ENCODE measurements around the gene VWA8.

The VWA8 gene

DNA sequence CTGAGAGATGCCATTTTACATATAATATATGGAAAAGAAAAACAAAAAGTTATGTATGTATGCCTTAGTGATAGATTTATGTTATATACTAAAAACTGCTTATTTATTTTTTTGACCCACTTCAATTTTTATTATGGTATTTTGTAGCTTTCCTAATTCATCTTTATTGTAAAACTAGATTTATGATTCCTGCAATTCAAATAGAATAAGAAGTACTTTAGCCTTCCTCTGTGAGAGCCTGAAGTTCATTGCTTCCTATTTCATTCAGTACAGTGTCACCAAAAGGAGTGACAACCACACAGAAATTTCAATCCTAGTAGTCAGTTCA lies 345.4 kb downstream of the VWA8 start:
- no peak for DNase-seq (ENCODE audit: low read depth in 2 of 2)

DNA sequence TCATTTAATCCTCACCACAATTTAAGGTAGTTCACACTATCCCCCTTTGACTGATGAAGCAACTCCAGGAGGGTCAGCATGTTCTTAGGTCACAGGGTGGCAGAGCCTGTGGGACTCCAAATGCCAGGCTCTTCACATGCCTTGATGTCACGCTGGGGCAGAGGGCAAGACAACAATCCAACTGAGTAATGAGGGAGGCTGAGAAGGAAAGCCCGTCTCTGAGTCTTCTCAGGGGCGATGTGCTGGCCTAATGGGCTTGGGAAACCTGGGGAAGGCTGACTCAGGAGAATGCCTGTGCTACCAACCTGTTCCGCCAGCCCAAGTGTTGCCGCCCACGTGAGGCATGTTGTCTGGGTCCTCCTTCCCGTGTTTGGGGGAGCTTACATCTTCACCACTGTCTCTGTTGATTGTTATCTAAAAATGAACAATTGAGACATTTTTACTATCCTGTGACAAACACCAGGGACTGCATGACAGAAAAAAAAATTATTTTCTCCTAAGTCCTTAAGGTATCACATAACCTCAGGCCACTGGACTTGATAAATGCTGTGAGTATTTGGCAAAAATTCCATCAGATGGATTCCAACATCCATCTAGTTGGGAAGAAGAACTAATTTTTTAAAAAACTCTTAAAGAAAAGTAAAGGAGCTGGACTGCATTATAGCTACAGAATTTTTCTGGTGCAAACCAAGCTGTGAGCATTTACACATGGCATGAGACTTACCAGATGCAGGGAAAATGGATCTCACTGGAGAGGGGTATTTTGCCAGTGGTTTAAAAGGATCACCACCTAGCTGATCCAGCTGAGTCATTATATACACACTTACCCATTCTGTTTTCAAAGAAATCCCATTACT lies 346.0 kb downstream of the VWA8 start:
- no peak for DNase-seq (ENCODE audit: low read depth in 2 of 2)

DNA sequence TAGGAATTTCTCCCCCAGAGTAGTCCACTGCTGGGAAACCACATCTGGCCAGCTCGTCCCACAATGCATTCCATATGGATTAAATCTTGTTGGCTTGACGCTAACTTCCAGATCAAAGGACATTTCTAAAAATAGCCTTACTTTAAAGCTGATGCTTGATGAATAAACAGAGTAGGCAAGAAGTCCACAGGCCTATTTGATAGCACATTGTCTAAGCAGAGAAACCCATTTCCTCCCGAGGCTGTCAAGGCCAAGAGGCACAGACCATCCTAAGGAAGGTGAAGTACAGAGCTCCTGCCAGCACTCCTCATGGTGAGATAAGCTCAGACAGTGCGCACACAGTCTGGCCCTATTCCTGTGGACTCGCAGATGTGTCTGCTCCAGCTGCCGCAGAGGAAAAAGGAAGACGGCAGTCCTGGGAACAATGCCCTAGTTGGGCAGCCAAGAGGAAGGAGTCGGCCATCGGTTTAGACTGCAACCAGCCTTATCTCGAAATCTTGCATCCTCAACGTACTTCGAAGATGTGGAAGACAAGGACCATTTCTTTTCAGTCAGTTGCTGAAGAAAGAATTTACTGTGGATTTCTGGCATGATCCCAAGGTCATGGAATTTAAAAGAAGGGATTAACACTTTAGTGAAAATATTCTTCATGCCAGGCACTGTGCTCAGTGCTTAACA lies 346.8 kb downstream of the VWA8 start:
- DNase-seq (ENCODE audit: low read depth in 2 of 2): no peak

DNA sequence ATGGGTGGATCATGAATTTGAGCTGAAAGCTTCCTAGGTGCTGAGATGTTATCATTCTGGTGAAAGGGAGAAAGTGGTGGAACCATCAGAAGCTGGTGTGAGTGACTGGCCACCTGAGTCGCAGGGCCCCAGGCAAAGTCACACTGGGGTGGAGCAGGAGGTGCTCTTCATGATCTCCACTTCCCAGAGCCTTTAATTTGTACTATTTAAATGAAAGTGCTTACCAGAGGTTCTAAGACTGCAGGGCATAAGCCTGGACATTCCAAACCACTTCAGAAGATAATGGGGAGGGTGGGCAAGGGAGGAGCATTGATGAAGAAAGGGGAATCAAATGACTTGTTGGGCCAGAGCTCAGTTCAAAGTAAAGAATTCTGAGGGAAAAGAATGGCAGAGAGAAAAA lies 347.4 kb downstream of the VWA8 start:
- no peak for DNase-seq (ENCODE audit: low read depth in 2 of 2)

DNA sequence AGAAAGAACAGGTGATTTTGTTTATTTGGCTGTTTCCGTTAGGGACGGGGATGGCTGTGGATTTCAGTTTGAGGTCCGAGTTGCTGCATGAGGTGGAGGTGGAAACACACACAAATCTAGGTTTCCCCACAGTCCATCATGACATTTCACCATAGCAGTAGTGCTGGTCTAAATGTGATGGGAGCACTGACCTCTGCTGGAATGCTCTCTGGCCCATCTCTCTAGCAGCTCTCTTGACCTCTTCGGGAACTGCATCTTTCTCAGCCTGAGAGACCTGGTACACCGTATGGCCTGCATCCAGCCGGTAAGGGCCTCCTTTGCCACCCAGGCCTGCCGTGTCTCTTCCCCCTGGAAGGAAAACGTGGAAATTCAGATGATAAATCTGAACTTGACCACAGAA lies 349.5 kb downstream of the VWA8 start:
- no peak for DNase-seq (ENCODE audit: low read depth in 2 of 2)

DNA sequence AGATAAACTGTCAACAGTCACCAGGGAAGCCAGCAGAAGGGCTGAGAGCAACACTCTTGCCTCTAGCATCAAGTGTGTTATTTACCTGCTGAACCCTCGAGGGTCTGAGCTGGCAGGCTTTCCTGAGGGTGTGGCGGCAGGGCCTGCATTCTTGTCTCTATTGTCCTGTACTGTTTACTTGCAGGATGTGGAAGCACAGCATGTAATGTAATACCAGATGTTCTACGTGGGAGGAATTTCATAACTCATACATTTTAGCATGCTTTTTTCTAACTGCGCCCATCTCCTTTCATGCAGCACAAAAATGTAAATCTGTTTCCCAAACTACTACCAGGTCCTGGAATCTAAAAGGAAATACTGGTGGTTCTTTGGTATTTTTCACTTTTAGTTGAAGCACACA lies 350.5 kb downstream of the VWA8 start:
- no peak for DNase-seq (ENCODE audit: low read depth in 2 of 2)

DNA sequence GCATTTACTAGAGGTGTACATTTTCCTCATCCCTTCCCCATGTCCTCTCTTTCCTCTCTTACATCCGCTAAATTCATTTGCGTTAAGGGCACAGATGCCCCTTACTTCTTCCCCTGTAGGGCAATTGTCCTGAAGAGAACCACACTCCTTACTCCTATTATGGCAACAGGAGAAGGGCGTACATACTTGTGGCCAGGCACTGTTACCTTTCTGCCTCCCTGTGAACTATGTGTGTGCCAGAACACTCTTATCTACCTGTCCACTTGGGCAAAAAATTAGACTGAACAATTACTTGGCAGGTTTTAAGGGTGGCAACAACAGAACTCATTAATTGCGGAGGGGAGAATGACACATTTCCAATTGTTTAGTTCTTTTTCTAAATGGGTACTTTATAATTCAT lies 351.1 kb downstream of the VWA8 start:
- no peak for DNase-seq (ENCODE audit: low read depth in 2 of 2)

DNA sequence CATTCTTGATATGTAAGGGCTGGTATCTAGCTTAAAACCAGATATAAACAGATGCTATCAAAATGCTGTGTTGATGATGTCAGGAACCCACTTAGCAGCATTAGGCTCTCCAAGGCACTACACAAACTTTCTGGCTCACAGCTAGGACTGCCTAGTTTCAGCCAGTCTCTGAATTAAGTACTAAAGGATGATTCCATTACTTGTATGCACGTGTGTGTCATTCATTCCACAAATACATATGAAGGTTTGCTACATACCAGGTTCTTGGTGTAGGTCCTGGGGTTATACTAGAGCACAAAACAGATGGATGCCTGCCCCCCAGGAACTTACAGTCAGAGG lies 352.1 kb downstream of the VWA8 start:
- no peak for DNase-seq (ENCODE audit: low read depth in 2 of 2)

DNA sequence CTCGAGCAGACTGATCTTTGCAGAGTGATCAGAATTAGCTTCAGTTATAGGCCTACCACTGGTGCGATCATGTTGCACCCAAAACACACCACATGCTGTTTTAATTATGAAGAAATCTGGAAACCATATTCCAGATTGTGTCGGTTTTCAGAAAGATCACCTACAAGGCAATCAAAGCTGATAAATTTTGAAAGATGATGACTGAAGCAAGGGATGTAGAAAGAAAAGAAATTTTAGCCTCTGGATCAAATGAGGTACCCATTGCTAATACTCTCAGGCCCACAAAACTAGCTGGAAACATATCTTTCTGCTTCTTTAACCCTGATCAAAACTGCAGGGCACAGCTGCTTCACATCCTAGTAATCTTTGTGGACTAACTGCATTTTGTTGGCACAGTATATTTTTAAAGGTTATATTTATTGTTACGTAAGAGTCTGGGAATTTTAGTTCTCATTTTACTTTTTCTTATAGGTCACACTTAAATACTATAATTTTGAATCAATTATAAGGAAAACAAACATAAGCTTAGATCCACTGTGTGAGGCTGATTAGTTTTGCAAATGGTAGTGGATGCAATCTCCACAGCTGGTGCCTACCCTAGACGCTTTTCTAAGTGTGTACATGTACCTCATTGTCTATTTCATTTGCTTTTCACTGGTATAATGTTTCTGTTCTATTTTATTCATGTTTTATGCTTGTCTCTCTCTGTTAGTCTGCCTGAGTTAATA lies 352.6 kb downstream of the VWA8 start:
- DNase-seq (ENCODE audit: low read depth in 2 of 2): no peak

DNA sequence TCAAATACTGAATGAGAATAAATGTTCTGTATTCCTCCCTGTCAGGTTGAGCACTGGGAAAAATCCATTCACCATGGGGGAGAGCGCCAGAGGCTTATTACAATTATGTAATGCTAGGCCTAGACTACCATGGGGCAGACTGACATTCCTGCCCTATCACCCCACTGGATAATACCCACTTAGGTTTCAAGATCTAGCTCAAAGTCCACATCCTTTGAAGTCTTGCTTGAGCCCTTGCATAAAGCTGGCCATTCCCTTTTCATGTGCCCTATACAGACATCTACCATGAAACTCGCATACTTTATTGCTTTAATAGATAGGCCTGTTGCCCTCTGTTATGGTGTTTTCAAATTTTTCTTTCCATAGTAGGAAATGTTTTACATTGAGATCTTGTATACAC lies 354.3 kb downstream of the VWA8 start:
- no peak for DNase-seq (ENCODE audit: low read depth in 2 of 2)

DNA sequence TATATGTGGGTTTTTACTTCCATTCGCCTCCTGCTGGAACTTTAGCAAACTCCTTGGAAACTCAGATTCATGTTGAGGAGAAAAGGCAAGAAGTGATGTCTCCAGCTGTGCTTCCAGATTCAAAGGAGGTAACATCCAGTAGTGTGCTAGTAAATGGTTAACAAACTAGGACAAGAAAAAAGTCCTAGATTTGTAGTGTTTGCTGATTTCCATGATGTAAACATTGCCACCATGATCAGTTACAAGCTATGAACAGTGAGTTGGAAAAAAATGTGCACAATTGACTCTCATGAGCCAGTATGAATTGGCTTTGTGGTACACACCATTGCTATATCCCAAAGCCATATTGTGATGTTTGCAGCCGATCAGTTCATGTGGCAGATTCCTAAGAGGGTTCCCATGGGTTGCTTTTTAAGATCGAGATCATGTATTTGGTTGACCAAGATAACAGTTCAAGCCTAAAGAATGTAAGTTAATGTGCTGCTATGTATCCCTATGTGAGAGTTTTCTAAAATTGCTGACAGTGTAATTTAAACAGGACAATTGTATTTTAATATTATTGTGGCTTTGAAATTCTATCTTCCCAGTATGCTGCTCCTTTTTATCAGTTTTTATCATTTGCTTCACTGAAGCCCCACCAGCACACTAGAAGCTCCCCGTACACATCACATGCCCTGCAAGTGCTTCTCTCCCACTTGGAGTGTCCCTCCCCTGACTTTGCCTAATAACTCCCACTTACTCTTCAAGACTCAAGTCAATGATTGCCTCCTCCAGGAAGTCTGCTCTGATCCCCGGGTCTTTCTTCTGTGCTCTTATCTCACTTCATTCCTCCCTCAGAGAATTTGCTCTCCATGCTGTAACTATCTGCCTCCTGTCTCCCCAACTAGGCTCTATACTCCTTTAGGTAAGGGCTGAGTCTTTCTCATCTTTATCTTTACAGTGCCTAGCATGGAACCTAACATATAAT lies 355.3 kb downstream of the VWA8 start:
- DNase-seq (ENCODE audit: low read depth in 2 of 2): no peak

DNA sequence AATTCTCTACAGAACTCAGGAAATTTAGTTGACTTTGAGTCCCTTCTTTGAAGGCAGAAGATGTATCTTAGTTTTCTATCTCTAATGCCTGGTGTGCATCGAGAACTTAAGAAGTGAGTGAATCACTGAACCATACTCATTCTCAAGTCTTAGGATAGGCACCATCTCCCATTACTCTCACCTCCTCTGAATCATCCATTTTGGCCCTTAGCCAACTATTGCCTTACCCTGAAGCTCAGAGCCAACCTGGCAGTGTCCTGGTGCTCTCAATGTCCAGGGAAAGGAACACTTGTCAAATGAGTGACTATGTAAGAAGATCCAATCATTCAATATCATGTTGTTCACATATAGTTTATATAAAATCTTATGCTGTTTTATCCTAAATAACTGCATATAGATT lies 357.0 kb downstream of the VWA8 start:
- DNase-seq (ENCODE audit: low read depth in 2 of 2): no peak

DNA sequence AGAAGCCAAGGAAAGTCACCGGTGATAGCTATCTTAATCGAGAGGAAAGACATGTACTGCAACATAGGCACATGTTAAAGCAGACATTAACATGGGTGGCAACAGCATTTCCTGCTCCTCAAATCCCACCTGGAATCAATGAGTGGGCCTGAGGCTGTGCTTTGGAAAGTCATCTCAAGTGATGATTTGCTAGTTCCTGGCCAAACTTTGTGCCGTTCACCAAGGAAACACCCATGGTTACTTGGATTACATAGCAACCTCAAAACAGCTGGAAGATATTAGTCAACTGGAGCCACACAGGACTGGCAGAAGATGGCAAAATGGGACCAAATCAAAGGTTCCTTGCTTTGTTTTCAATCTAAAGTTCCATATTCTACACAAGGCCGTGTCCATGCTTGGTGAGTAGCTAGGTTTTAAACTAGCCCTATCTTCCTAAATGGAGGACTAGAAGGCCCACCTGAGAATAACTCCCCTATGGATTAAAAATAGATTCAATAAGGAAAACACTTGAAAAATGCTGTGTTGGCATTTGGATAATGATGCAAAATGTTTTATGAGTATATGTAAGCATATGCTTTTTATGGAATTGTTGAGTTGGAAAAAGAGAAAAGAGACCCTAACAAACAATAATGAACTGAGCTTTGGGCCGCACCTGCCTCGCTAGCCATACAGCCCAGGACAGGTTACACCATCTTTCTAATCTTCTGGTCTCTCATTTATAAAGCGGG lies 359.0 kb downstream of the VWA8 start:
- no peak for DNase-seq (ENCODE audit: low read depth in 2 of 2)

DNA sequence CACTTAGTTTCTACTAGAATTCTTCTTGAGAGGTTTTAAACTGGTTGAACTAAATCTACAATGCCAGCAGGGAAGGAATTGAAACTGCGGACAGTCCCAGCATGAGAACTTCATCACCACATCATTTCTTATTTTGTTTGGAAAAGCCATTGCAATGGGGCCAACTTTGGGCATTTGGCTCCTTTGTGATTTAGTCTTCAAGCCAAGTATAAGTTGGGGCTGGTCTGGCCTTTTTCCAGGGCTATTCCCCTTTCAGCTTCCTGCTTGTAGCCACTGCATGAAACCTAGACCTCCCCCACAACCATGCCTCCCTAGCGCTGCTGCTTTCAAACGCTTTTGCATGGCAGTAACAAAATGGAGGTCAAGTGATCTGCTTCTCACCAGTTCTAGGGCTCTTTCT lies 361.3 kb downstream of the VWA8 start:
- no peak for DNase-seq (ENCODE audit: low read depth in 2 of 2)

DNA sequence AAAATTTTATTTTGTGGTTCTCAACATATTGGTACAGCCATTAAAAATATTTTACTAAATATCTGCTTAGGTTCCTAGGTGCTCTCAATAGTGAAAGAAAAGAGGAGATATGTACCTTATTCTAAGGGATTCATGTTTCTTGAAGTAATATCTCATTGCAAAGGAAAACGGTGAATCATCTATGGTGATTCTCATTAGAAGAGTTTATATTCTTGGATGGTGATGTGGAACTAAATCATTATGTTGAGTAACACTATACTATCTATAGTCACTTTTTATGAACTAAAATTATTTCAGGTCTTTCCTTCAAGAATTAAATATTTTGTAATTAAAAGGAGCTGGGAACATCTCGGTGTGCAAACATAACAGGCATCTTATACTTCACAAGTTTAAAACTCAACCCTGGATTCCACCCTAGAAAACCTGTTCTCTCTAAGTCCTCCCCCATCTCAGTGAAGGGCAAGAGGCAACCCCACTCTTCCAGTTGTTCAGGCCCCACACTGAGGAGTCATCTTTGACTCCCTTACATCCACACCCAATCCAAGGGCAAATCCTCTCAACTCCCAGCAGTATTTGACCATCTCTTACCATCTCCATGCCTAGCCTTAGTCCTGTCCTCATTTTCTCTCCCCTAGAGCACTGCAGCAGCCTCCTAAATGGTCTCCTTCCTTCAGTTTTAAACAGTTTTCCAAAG lies 363.4 kb downstream of the VWA8 start:
- no peak for DNase-seq (ENCODE audit: low read depth in 2 of 2)

DNA sequence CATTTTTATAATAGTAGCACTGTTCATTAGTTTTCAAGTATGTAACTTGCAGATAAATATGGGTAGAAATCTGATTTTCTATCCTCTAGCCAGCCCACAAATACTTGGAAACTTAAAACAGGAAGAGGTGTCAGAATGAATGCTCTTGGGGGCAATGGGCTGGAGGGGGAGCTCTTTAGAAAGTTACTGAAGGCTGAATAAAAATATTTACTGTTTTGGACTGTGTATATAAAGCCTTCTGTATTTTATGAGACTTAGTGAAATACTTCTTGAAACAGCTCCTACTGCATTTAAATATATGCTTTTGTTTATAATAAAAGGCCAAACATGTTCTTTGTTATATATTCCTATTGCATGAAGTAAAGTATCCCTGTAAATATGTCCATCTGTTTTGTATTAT lies 364.7 kb downstream of the VWA8 start:
- no peak for DNase-seq (ENCODE audit: low read depth in 2 of 2)

DNA sequence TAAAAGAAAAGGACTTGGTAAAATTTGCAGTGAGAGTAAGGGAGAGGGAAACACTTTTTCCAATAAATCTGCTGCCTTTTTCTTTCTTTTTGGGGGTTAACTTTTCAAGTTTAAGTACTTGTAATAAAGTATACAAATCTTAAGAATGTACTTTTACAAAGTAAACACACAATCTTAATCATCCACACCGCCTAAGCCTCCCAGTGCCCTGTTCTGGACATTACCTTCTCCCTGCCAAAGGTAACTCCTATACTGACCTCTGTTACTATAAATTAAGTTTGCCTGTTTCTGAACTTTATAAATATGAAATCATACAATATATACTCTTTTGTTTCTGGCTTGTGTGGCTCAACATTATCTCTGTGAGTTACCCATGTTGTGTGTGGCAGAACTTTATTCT lies 365.6 kb downstream of the VWA8 start:
- no peak for DNase-seq (ENCODE audit: low read depth in 2 of 2)

DNA sequence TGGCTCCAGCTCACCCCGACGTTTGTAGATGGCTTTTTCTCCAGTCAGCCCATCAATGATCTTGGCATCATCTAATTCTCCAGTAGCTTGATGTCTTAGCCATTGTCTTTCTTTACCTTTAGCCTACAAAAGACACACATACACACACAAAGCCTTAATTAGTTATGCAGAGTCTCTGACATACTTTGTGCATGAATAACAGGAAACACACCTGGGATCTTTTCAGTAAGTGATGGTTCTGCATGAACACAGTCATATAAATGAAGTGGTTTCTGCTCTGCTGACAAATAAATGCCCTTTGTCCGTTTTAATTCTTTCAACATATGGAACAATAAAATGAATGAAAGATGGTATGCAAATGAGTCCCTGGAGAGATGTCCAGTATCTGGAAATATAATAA lies 370.3 kb downstream of the VWA8 start:
- no peak for DNase-seq (ENCODE audit: low read depth in 2 of 2)

DNA sequence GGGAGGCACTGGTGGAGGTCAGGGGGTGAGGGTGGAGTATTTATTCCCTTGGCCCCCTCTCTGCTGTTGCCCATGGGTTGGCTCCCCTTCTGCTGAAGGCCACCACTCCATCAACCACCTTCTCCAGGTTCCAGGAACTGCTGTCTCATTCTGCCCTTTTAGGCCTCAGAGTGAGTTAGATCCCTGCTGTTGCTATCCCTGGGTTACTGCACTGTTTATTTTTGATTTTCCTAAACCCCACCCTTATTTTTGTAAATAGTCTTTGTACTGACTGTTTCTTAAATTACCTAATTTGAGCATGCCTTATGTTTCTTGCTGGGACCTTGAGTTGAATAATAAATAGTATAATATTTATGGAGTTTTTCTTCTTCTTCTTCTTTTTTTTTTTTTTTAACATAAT lies 370.8 kb downstream of the VWA8 start:
- no peak for DNase-seq (ENCODE audit: low read depth in 2 of 2)

DNA sequence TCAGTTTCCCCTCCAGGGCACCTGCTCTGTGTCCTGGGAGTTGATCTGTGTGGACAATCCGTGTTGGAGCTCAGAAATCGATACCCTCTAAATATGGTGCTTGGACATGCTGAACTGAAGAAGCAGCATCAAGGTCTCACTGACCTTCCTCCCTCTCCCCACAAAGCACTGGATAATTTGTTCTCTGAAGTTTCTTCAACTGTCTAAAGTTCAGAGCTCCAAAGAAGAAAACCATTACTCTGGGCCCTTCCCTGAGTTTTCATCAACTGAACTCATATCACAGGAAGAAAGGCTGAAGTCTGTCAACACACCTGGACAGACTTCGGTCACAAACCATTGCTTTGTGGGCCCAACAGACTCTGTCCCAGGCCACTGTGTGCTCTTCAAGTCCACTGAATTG lies 371.5 kb downstream of the VWA8 start:
- no peak for DNase-seq (ENCODE audit: low read depth in 2 of 2)

DNA sequence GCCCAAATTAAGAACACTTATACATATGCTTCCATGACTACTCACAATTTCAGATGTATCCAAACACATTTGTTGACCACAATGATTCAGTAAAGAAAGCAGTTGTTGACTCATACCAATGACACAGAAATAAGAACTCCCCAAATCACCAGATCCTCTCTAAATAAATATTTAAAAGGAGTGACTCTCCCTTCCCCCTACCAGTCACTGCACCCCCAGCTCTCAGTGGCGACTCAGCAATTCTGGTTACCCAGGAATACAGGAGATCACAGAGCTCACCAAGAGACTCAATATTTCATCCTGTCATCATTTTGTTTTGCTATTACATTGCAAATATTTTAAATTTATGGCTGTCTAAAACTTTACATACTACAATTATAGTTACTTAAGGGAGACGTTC lies 372.0 kb downstream of the VWA8 start:
- peak; percentile 25 to 30 for DNase-seq (ENCODE audit: low read depth in 2 of 2)

Data from stimulated activated CD4-positive, alpha-beta T cell treated with anti-CD3 and anti-CD28 coated beads, Interleukin-15, amount 100 ng/mL, for 48 hours (primary cell).